Endodermal cell (in vitro differentiated cells): ENCODE measurements around the gene MAP3K5. TPM values are rescaled to one million over a fixed set of nuclear protein-coding genes. Genes with fewer than 3 reads are reported as not detected.

Experiments
- DNase-seq: peaks from one replicate; pipeline ENCODE4 v3.0.0-alpha.2; 2017
- H3K27ac ChIP-seq: 2 replicates; pipeline ENCODE4 v1.5.1; 2013; ENCODE audit warnings: mild to moderate bottlenecking, low read depth, low read length, moderate library complexity
- H3K27me3 ChIP-seq: 2 replicates; pipeline ENCODE4 v1.6.1; 2013; ENCODE audit warnings: mild to moderate bottlenecking, low read length, moderate library complexity; ENCODE audit not compliant: insufficient read depth, control insufficient read depth, poor library complexity, severe bottlenecking
- H3K36me3 ChIP-seq: 2 replicates; pipeline ENCODE4 v1.7.0; 2013; ENCODE audit warnings: mild to moderate bottlenecking, low read length, moderate library complexity; ENCODE audit not compliant: control insufficient read depth, insufficient read depth
- H3K4me1 ChIP-seq: one replicate; pipeline ENCODE4 v1.7.0; 2013; ENCODE audit warnings: low read length; ENCODE audit not compliant: control insufficient read depth, insufficient read depth
- H3K4me3 ChIP-seq: 2 replicates; pipeline ENCODE4 v1.5.1; 2013; ENCODE audit warnings: mild to moderate bottlenecking, low read length, moderate library complexity
- H3K9ac ChIP-seq: 2 replicates; pipeline ENCODE4 v1.6.1; 2013; ENCODE audit warnings: mild to moderate bottlenecking, low read length, moderate library complexity; ENCODE audit not compliant: poor library complexity, severe bottlenecking; ENCODE audit errors: extremely low read depth
- H3K9me3 ChIP-seq: 2 replicates; pipeline ENCODE4 v1.6.1; 2013; ENCODE audit warnings: mild to moderate bottlenecking, low read length, moderate library complexity; ENCODE audit not compliant: control insufficient read depth
- H3K27ac Mint-ChIP-seq: 2 replicates; pipeline ENCODE4 v1.8.0; 2020; ENCODE audit warnings: mixed read lengths
- H3K27me3 Mint-ChIP-seq: 2 replicates; pipeline ENCODE4 v1.8.0; 2021; ENCODE audit warnings: mild to moderate bottlenecking, mixed read lengths; ENCODE audit not compliant: insufficient read depth
- H3K36me3 Mint-ChIP-seq: 2 replicates; pipeline ENCODE4 v1.8.0; 2020; ENCODE audit warnings: low read depth, mixed read lengths
- H3K4me1 Mint-ChIP-seq: 2 replicates; pipeline ENCODE4 v1.8.0; 2020; ENCODE audit warnings: mixed read lengths
- H3K4me3 Mint-ChIP-seq: 2 replicates; pipeline ENCODE4 v1.8.0; 2020; ENCODE audit warnings: mild to moderate bottlenecking, moderate library complexity, mixed read lengths
- H3K9me3 Mint-ChIP-seq: 2 replicates; pipeline ENCODE4 v1.8.0; 2020; ENCODE audit warnings: mild to moderate bottlenecking, mixed read lengths
- WGBS, 2 experiments: methylation state at CpG; one replicate each; pipeline versions ENCODE4 v1.1.5 to v1.1.7; 2013; ENCODE audit warnings: missing lambda C conversion rate in 2 of 2, mixed read lengths in 1 of 2; ENCODE audit not compliant: insufficient coverage in 1 of 2, insufficient read length in 1 of 2; 5-methylcytosine and 5-hydroxymethylcytosine counted together
- total RNA-seq, 2 donors: library from RNA; stranded (reverse); fragmentation: NEBNext Ultra II Directional in 1 of 2; extraction: Animal tissue kit (Norgen Biotek cat#: 25700) in 1 of 2; gene quantifications; 2 replicates in 1 of 2; 3 replicates in 1 of 2; pipeline ENCODE4 v1.2.1, GENCODE V29; 2021
- TF ChIP-seq, protein P1 (sequence below): fragments of 200-600 bp; sonication (generic); conservative IDR thresholded peaks from 2 replicates; pipeline ENCODE4 v1.5.0; 2021; ENCODE audit warnings: antibody characterized with exemption, mild to moderate bottlenecking

MAP3K5 gene
- total RNA-seq, 2 donors from 2014 or later: 1.6 to 3.4 TPM

DNA sequence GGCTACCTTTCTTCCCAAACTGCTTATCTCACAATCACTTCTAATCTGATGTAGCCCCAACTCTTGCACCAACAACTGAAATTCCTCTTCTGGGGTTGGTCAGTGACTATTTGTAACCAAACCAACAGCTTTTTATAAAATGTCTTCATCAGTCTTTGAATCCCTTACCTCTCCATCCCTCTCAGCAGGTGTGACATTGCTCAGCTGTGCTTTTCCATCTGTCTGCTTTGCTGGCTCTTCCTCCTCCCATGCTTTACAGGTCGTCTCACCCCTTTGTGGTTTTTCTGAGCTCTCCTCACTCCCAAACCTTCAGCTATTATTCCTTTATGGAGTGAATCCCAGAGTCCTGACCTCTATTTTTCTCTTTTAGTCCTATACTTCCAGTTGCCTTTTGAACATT is 248.0 kb downstream of the MAP3K5 start:
- Mint-ChIP-seq H3K4me1 (peaks cover 43% of the 10 kb centered on the region), H3K36me3 (peaks cover 3% of the 10 kb centered on the region), H3K27ac (no peak overlapping the region), H3K9me3 (no peaks in the 10 kb centered on the region), H3K4me3 (no peak overlapping the region), H3K27me3 (no peaks in the 10 kb centered on the region)
- H3K4me1 ChIP-seq: no peaks in the 10 kb centered on the region
- peaks cover 12% of the 10 kb centered on the region for H3K27me3 ChIP-seq
- TF ChIP-seq, protein P1, sequence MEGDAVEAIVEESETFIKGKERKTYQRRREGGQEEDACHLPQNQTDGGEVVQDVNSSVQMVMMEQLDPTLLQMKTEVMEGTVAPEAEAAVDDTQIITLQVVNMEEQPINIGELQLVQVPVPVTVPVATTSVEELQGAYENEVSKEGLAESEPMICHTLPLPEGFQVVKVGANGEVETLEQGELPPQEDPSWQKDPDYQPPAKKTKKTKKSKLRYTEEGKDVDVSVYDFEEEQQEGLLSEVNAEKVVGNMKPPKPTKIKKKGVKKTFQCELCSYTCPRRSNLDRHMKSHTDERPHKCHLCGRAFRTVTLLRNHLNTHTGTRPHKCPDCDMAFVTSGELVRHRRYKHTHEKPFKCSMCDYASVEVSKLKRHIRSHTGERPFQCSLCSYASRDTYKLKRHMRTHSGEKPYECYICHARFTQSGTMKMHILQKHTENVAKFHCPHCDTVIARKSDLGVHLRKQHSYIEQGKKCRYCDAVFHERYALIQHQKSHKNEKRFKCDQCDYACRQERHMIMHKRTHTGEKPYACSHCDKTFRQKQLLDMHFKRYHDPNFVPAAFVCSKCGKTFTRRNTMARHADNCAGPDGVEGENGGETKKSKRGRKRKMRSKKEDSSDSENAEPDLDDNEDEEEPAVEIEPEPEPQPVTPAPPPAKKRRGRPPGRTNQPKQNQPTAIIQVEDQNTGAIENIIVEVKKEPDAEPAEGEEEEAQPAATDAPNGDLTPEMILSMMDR: no peak
- H3K4me3 ChIP-seq: no peak overlapping the region
- no peak overlapping the region for H3K27ac ChIP-seq
- no peaks in the 10 kb centered on the region for H3K36me3 ChIP-seq
- no peak for DNase-seq
- 55 to 59% methylated on average over 1 of the region's 1 CpG for WGBS, 2 experiments
- no peaks in the 10 kb centered on the region for H3K9me3 ChIP-seq
- H3K9ac ChIP-seq: no peak overlapping the region

DNA sequence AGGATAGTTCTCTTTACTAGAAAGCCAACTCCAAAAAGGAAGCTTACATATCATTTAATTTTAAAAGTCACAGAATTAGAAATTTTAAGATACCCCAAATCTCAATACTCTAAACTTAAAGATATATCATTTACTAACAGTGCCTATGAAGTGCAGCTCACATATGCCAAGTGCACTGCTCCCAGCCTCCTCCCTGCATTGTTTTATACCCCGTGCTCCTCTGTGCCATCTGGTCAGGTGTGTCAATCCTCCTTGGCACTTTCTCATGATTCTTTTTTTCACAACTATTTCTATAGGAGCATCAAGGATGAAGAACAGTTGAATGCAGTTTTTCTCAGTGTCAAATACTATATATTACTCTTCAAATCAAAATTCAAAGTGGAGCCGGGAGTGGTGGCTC is 250.9 kb downstream of the MAP3K5 start:
- Histone ChIP-seq H3K4me1 (no peaks in the 10 kb centered on the region), H3K9me3 (no peaks in the 10 kb centered on the region)
- H3K36me3 Mint-ChIP-seq: peaks cover 5% of the 10 kb centered on the region

DNA sequence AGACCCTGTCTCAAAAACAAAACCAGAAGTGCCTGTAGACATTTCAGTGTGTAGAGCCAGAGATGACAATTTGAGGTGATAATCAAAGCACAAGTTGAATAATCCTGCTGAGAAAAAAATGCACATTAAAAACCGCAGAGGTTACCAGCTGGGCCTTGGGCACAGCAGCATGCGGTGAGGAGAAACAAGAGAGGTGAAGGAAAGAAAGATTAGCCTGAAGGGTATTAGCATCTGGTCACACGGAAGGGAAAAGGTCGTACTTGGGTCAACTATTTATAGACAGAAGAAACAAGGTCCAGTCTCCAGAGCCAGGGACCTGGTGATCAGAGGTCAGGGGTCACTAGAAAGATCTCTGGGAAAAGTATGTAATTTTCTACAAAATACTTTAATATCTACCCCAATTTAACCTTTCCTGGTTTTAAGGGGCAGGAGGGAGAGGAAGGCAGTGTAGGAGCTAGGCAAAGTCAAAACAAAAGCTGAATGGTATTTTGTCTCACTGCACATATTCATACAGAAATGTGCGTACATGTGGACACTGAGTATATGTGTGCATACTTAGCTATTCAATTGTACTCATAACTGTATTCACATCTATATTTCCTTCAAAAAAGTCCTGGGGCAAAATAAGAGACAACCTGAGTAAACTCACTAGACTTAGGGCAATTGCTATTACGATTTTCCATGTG is 252.2 kb downstream of the MAP3K5 start:
- H3K36me3 Mint-ChIP-seq: peaks cover 8% of the 10 kb centered on the region
- WGBS, 2 experiments: 65 to 78% methylated on average over 4 to 6 of the region's 6 CpGs
- peaks cover 23% of the 10 kb centered on the region for H3K4me1 Mint-ChIP-seq

More for the DNA sequence above, 250.9 kb downstream of the MAP3K5 start:
- H3K27ac ChIP-seq: no peak overlapping the region
- Mint-ChIP-seq H3K9me3 (no peaks in the 10 kb centered on the region), H3K4me1 (peaks cover 30% of the 10 kb centered on the region), H3K4me3 (no peak overlapping the region), H3K27ac (no peak overlapping the region), H3K27me3 (no peaks in the 10 kb centered on the region)
- H3K9ac ChIP-seq: no peak overlapping the region
- no peaks in the 10 kb centered on the region for H3K27me3 ChIP-seq
- no peak for DNase-seq
- TF ChIP-seq, protein P1: no peak
- no peak overlapping the region for H3K4me3 ChIP-seq
- 90 to 96% methylated on average over 1 to 2 of the region's 2 CpGs for WGBS, 2 experiments
- H3K36me3 ChIP-seq: no peaks in the 10 kb centered on the region

More for the DNA sequence above, 252.2 kb downstream of the MAP3K5 start:
- TF ChIP-seq, protein P1: no peak
- Histone ChIP-seq H3K4me1 (no peaks in the 10 kb centered on the region), H3K27ac (no peak overlapping the region), H3K9ac (no peak overlapping the region), H3K27me3 (no peaks in the 10 kb centered on the region), H3K4me3 (no peak overlapping the region), H3K36me3 (no peaks in the 10 kb centered on the region), H3K9me3 (no peaks in the 10 kb centered on the region)
- no peak overlapping the region for H3K4me3 Mint-ChIP-seq
- H3K27ac Mint-ChIP-seq: no peak overlapping the region
- H3K9me3 Mint-ChIP-seq: no peaks in the 10 kb centered on the region
- no peak for DNase-seq
- no peaks in the 10 kb centered on the region for H3K27me3 Mint-ChIP-seq
